Body of pancreas (tissue), 4 donors: ENCODE data around the gene TBCK. TPM values are rescaled to one million over a fixed set of nuclear protein-coding genes. Genes with fewer than 3 reads are reported as not detected.

Source experiments
- ATAC-seq: fragments of 150-250 bp; one replicate; pipeline ENCODE4 v1.9.1; 2016
- DNase-seq, 4 donors: peaks; one replicate each; pipeline ENCODE4 v3.0.0-alpha.2; 2019
- H3K27ac ChIP-seq, 4 donors: fragments of 200-600 bp; sonication (generic); 1 replicate in 3 of 4; 2 replicates in 1 of 4; pipeline versions ENCODE4 v1.5.1 to v1.6.1; 2016 to 2019; ENCODE audit warnings: mild to moderate bottlenecking in 1 of 4, mixed read lengths in 1 of 4, moderate library complexity in 1 of 4
- H3K27me3 ChIP-seq, 2 donors: fragments of 200-600 bp; sonication (generic); one replicate each; pipeline ENCODE4 v1.6.0; 2016; ENCODE audit warnings: mild to moderate bottlenecking in 1 of 2
- H3K36me3 ChIP-seq, 2 donors: fragments of 200-600 bp; sonication (generic); replicated peaks in 1 of 2; 2 replicates each; pipeline ENCODE4 v1.5.1; 2016; ENCODE audit warnings: low read depth in 2 of 2; ENCODE audit not compliant: insufficient read depth in 1 of 2
- H3K4me1 ChIP-seq: fragments of 200-600 bp; sonication (generic); one replicate; pipeline ENCODE4 v1.6.0; 2016
- H3K4me3 ChIP-seq, 2 donors: fragments of 200-600 bp; sonication (generic); 1 replicate in 1 of 2; 2 replicates in 1 of 2; pipeline ENCODE4 v1.5.1; 2016 to 2019
- H3K9me3 ChIP-seq, 3 donors: fragments of 200-600 bp; sonication (generic); 1 replicate in 2 of 3; 2 replicates in 1 of 3; pipeline ENCODE4 v1.5.1; 2016
- POLR2A ChIP-seq, 3 donors: fragments of 450-650 bp; IDR thresholded peaks; one replicate each; pipeline ENCODE4 v1.6.1; 2016; ENCODE audit warnings: antibody characterized with exemption in 3 of 3, mild to moderate bottlenecking in 2 of 3
- WGBS, 2 donors: methylation state at CpG; one replicate each; pipeline ENCODE4 v1.1.5; 2017; 5-methylcytosine and 5-hydroxymethylcytosine counted together
- intact Hi-C: fragments of 100-400 bp; cut with DNase I; formaldehyde crosslinking; loops from one replicate; pipeline ENCODE4 v1.15.1; 2023
- total RNA-seq, 2 donors: library from RNA; depleted of rRNA; stranded (reverse); fragments of >200 nt; gene quantifications; one replicate each; pipeline ENCODE4 v1.1.0, GENCODE V29; 2016
- TF ChIP-seq, protein P1 (sequence below), 7 experiments: fragments of 450-650 bp in 4 of 7; fragments of 200-600 bp in 3 of 7; sonication (generic) in 3 of 7; IDR thresholded peaks; one replicate each; pipeline ENCODE4 v1.5.1; 2016 to 2019; ENCODE audit warnings: antibody characterized with exemption in 7 of 7

The TBCK gene
- total RNA-seq, 2 donors from 2014 or later, result 24.7 to 28.5 TPM

GRCh38 chr4:106192131-106192530 lies 123.9 kb downstream of the TBCK start:
- Histone ChIP-seq H3K4me3 (no peak overlapping the region), H3K27me3 (no peaks in the 10 kb centered on the region), H3K9me3 (no peaks in the 10 kb centered on the region), H3K4me1 (no peaks in the 10 kb centered on the region), H3K27ac (no peak overlapping the region), H3K36me3 (peaks cover 0 to 1% of the 10 kb centered on the region in 2 donors)
- WGBS, 2 donors, result 24 to 45% methylated on average over 1 of the region's 1 CpG
- intact Hi-C loops, result no loop called here
- ATAC-seq (no peak), DNase-seq (no peak)
- TF ChIP-seq, protein P1, sequence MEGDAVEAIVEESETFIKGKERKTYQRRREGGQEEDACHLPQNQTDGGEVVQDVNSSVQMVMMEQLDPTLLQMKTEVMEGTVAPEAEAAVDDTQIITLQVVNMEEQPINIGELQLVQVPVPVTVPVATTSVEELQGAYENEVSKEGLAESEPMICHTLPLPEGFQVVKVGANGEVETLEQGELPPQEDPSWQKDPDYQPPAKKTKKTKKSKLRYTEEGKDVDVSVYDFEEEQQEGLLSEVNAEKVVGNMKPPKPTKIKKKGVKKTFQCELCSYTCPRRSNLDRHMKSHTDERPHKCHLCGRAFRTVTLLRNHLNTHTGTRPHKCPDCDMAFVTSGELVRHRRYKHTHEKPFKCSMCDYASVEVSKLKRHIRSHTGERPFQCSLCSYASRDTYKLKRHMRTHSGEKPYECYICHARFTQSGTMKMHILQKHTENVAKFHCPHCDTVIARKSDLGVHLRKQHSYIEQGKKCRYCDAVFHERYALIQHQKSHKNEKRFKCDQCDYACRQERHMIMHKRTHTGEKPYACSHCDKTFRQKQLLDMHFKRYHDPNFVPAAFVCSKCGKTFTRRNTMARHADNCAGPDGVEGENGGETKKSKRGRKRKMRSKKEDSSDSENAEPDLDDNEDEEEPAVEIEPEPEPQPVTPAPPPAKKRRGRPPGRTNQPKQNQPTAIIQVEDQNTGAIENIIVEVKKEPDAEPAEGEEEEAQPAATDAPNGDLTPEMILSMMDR (IDR thresholded peaks at IDR 0.05), result no peak
- TF ChIP-seq POLR2A (IDR thresholded peaks at IDR 0.05), result no peak

GRCh38 chr4:106186201-106186600 lies 129.8 kb downstream of the TBCK start:
- Histone ChIP-seq H3K9me3 (no peaks in the 10 kb centered on the region), H3K27me3 (no peaks in the 10 kb centered on the region), H3K4me3 (no peak overlapping the region), H3K27ac (no peak overlapping the region), H3K4me1 (no peaks in the 10 kb centered on the region), H3K36me3 (no peaks in the 10 kb centered on the region)
- intact Hi-C loops, result no loop called here
- DNase-seq, result no peak
- no peak for ATAC-seq
- TF ChIP-seq, protein P1 (IDR thresholded peaks at IDR 0.05), result no peak
- TF ChIP-seq POLR2A (IDR thresholded peaks at IDR 0.05), result no peak
- 100% methylated on average over 1 of the region's 1 CpG for WGBS, 2 donors

GRCh38 chr4:106183551-106183950 lies 132.5 kb downstream of the TBCK start:
- H3K27me3 ChIP-seq, result no peaks in the 10 kb centered on the region
- ATAC-seq, result no peak
- TF ChIP-seq, protein P1 (IDR thresholded peaks at IDR 0.05), result no peak
- TF ChIP-seq POLR2A (IDR thresholded peaks at IDR 0.05), result no peak
- H3K4me1 ChIP-seq, result no peaks in the 10 kb centered on the region
- intact Hi-C loops, result no loop called here
- no peak overlapping the region for H3K27ac ChIP-seq
- no peaks in the 10 kb centered on the region for H3K9me3 ChIP-seq
- no peak overlapping the region for H3K4me3 ChIP-seq
- H3K36me3 ChIP-seq, result no peaks in the 10 kb centered on the region
- no peak for DNase-seq

- Histone ChIP-seq H3K27ac (no peak overlapping the region), H3K4me1 (no peaks in the 10 kb centered on the region), H3K9me3 (no peaks in the 10 kb centered on the region), H3K36me3 (no peaks in the 10 kb centered on the region), H3K4me3 (no peak overlapping the region), H3K27me3 (no peaks in the 10 kb centered on the region)
- intact Hi-C loops, result no loop called here
- no peak for DNase-seq
- ATAC-seq, result no peak
- TF ChIP-seq, protein P1 (IDR thresholded peaks at IDR 0.05), result no peak
- no peak for TF ChIP-seq POLR2A (IDR thresholded peaks at IDR 0.05)
Measured at GRCh38 chr4:106172861-106173260, 143.1 kb downstream of the TBCK start.

DNA sequence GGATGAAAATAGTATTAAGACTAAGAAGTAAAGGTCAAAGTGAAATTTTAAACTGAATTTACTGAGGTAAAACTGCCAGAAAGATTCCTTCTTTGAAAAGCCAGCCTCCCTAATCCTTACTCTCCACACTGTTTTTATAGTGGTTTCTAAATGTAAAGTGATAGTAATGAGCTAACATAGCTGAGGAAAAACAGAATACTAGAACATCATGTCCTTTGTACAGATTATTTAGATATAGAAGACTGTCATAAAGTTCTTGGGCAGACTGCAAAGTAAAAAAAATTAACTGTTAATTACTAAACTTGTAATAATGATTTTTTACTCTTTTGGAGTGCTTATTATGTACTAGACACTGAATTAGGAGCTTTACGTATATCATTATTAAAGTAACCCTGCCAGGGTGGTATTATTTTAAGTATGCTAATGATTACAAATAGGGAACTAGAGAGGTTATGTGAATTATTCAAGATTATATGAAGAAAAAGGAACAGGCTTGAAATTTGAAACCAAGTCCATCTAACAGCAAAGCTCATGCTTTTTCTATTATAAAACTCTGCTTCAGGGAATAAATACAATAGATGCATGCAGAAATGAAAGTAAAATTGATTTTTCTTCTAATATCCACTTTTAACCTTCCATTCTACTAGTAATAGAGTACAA lies 150.5 kb downstream of the TBCK start:
- H3K27me3 ChIP-seq, result no peaks in the 10 kb centered on the region
- DNase-seq, result no peak
- TF ChIP-seq, protein P1 (IDR thresholded peaks at IDR 0.05), result no peak
- TF ChIP-seq POLR2A (IDR thresholded peaks at IDR 0.05), result no peak

More for the DNA sequence above, 150.5 kb downstream of the TBCK start:
- Histone ChIP-seq H3K4me3 (no peak overlapping the region), H3K36me3 (no peaks in the 10 kb centered on the region), H3K4me1 (no peaks in the 10 kb centered on the region), H3K27ac (no peak overlapping the region), H3K9me3 (no peaks in the 10 kb centered on the region)
- ATAC-seq, result no peak
- intact Hi-C loops, result no loop called here
- WGBS, 2 donors, result 85 to 88% methylated on average over 1 of the region's 1 CpG
